ENCODE measurements around the gene SCNN1A.

The SCNN1A gene

GRCh38 chr12:6377667-6377994 lies 2.3 kb upstream of the SCNN1A start:
- Histone ChIP-seq H3K4me3 (ENCODE audit: low read length) (no peak overlapping the region), H3K36me3 (ENCODE audit: control insufficient read depth, insufficient read depth, low read length) (no peaks in the 10 kb centered on the region), H3K4me2 (ENCODE audit: low read length) (no peak overlapping the region), H3K23ac (ENCODE audit: low read length) (no peak overlapping the region), H2BK5ac (ENCODE audit: low read length) (peak overlapping the region; percentile 20), H2AK5ac (ENCODE audit: low read length) (peak overlapping the region; percentile 93), H4K5ac (ENCODE audit: low read length) (no peak overlapping the region), H4K8ac (ENCODE audit: low read depth, low read length) (no peak overlapping the region), H2BK120ac (ENCODE audit: low read depth, low read length) (no peak overlapping the region), H3K79me2 (ENCODE audit: control insufficient read depth, insufficient read depth, low read length) (peaks cover 15% of the 10 kb centered on the region), H3K56ac (ENCODE audit: low read length) (peak overlapping the region; percentile 53), H3K9ac (ENCODE audit: low read length) (peak overlapping the region; percentile 16), H3K4ac (ENCODE audit: low read depth, low read length) (no peak overlapping the region), H3K79me1 (ENCODE audit: low read length) (peaks cover 2% of the 10 kb centered on the region), H3K4me1 (ENCODE audit: control insufficient read depth, low read depth, low read length) (peaks cover 25% of the 10 kb centered on the region), H2BK15ac (replicated peaks; ENCODE audit: low read depth) (no peak overlapping the region), H3K27me3 (ENCODE audit: insufficient read depth, low read length, poor library complexity) (no peaks in the 10 kb centered on the region), H3K18ac (ENCODE audit: low read length) (peak overlapping the region; percentile 46), H3K27ac (ENCODE audit: low read depth, low read length) (no peak overlapping the region)
- DNase-seq: no peak
- WGBS (ENCODE audit: extremely low coverage, insufficient coverage, low lambda C conversion rate): no CpG with 5 or more reads among the region's 4 CpGs

GRCh38 chr12:6376870-6377666 lies 1.7 kb upstream of the SCNN1A start:
- H3K27ac ChIP-seq (ENCODE audit: low read depth, low read length): peak overlapping the region; percentile 68
- peak overlapping the region; percentile 46 for H3K18ac ChIP-seq (ENCODE audit: low read length)
- no peak overlapping the region for H4K8ac ChIP-seq (ENCODE audit: low read depth, low read length)
- peak overlapping the region; percentile 15 for H4K5ac ChIP-seq (ENCODE audit: low read length)
- no peak for DNase-seq
- peak overlapping the region; percentile 93 for H2AK5ac ChIP-seq (ENCODE audit: low read length)
- peak overlapping the region; percentile 53 for H3K56ac ChIP-seq (ENCODE audit: low read length)
- H3K79me1 ChIP-seq (ENCODE audit: low read length): peaks cover 2% of the 10 kb centered on the region
- H3K4me3 ChIP-seq (ENCODE audit: low read length): no peak overlapping the region
- no peak overlapping the region for H3K4ac ChIP-seq (ENCODE audit: low read depth, low read length)
- H3K4me1 ChIP-seq (ENCODE audit: control insufficient read depth, low read depth, low read length): peaks cover 30% of the 10 kb centered on the region
- no peaks in the 10 kb centered on the region for H3K36me3 ChIP-seq (ENCODE audit: control insufficient read depth, insufficient read depth, low read length)
- peak overlapping the region; percentile 16 for H3K9ac ChIP-seq (ENCODE audit: low read length)
- H3K23ac ChIP-seq (ENCODE audit: low read length): no peak overlapping the region
- no peak overlapping the region for H2BK15ac ChIP-seq (replicated peaks; ENCODE audit: low read depth)
- H2BK120ac ChIP-seq (ENCODE audit: low read depth, low read length): no peak overlapping the region
- H3K27me3 ChIP-seq (ENCODE audit: insufficient read depth, low read length, poor library complexity): no peaks in the 10 kb centered on the region
- peak overlapping the region; percentile 40 for H2BK5ac ChIP-seq (ENCODE audit: low read length)
- WGBS (ENCODE audit: extremely low coverage, insufficient coverage, low lambda C conversion rate): no CpG with 5 or more reads among the region's 10 CpGs
- H3K79me2 ChIP-seq (ENCODE audit: control insufficient read depth, insufficient read depth, low read length): peaks cover 18% of the 10 kb centered on the region
- H3K4me2 ChIP-seq (ENCODE audit: low read length): no peak overlapping the region

- no peak overlapping the region for H4K5ac ChIP-seq (ENCODE audit: low read length)
- no peak overlapping the region for H4K8ac ChIP-seq (ENCODE audit: low read depth, low read length)
- peak overlapping the region; percentile 58 for H3K4ac ChIP-seq (ENCODE audit: low read depth, low read length)
- no CpG with 5 or more reads among the region's 19 CpGs for WGBS (ENCODE audit: extremely low coverage, insufficient coverage, low lambda C conversion rate)
- peak overlapping the region; percentile 74 for H3K27ac ChIP-seq (ENCODE audit: low read depth, low read length)
- H3K79me1 ChIP-seq (ENCODE audit: low read length): peaks cover 2% of the 10 kb centered on the region
- DNase-seq: peak; percentile 92
- peak overlapping the region; percentile 14 for H2BK120ac ChIP-seq (ENCODE audit: low read depth, low read length)
- H2BK15ac ChIP-seq (replicated peaks; ENCODE audit: low read depth): no peak overlapping the region
- no peak overlapping the region for H3K4me3 ChIP-seq (ENCODE audit: low read length)
- H3K56ac ChIP-seq (ENCODE audit: low read length): peak overlapping the region; percentile 91
- H3K27me3 ChIP-seq (ENCODE audit: insufficient read depth, low read length, poor library complexity): no peaks in the 10 kb centered on the region
- H3K4me1 ChIP-seq (ENCODE audit: control insufficient read depth, low read depth, low read length): peaks cover 31% of the 10 kb centered on the region
- no peak overlapping the region for H3K23ac ChIP-seq (ENCODE audit: low read length)
- peak overlapping the region; percentile 41 for H3K18ac ChIP-seq (ENCODE audit: low read length)
- peak overlapping the region; percentile 64 for H2AK5ac ChIP-seq (ENCODE audit: low read length)
- H3K79me2 ChIP-seq (ENCODE audit: control insufficient read depth, insufficient read depth, low read length): peaks cover 18% of the 10 kb centered on the region
- H3K36me3 ChIP-seq (ENCODE audit: control insufficient read depth, insufficient read depth, low read length): no peaks in the 10 kb centered on the region
- peak overlapping the region; percentile 67 for H3K9ac ChIP-seq (ENCODE audit: low read length)
- peak overlapping the region; percentile 90 for H2BK5ac ChIP-seq (ENCODE audit: low read length)
- H3K4me2 ChIP-seq (ENCODE audit: low read length): peak overlapping the region; percentile 72
Observed at GRCh38 chr12:6376079-6376869, 911 bp upstream of the SCNN1A start.

- Histone ChIP-seq H3K79me2 (ENCODE audit: control insufficient read depth, insufficient read depth, low read length) (peaks cover 24% of the 10 kb centered on the region), H3K4me2 (ENCODE audit: low read length) (peak overlapping the region; percentile 56), H4K8ac (ENCODE audit: low read depth, low read length) (no peak overlapping the region), H3K9ac (ENCODE audit: low read length) (peak overlapping the region; percentile 63), H3K56ac (ENCODE audit: low read length) (peak overlapping the region; percentile 86), H3K79me1 (ENCODE audit: low read length) (peaks cover 7% of the 10 kb centered on the region), H3K4me3 (ENCODE audit: low read length) (no peak overlapping the region), H2BK15ac (replicated peaks; ENCODE audit: low read depth) (no peak overlapping the region), H3K4me1 (ENCODE audit: control insufficient read depth, low read depth, low read length) (peaks cover 38% of the 10 kb centered on the region), H3K27me3 (ENCODE audit: insufficient read depth, low read length, poor library complexity) (no peaks in the 10 kb centered on the region), H3K23ac (ENCODE audit: low read length) (no peak overlapping the region), H3K36me3 (ENCODE audit: control insufficient read depth, insufficient read depth, low read length) (no peaks in the 10 kb centered on the region), H4K5ac (ENCODE audit: low read length) (no peak overlapping the region), H2BK5ac (ENCODE audit: low read length) (peak overlapping the region; percentile 28), H2AK5ac (ENCODE audit: low read length) (peak overlapping the region; percentile 24), H3K27ac (ENCODE audit: low read depth, low read length) (no peak overlapping the region), H2BK120ac (ENCODE audit: low read depth, low read length) (no peak overlapping the region), H3K4ac (ENCODE audit: low read depth, low read length) (no peak overlapping the region), H3K18ac (ENCODE audit: low read length) (peak overlapping the region; percentile 15)
- DNase-seq: no peak
- WGBS (ENCODE audit: extremely low coverage, insufficient coverage, low lambda C conversion rate): no CpG with 5 or more reads among the region's 7 CpGs
Observed at GRCh38 chr12:6374786-6375160, 590 bp downstream of the SCNN1A start.

GRCh38 chr12:6374028-6374785 lies 1.2 kb downstream of the SCNN1A start:
- peaks cover 38% of the 10 kb centered on the region for H3K4me1 ChIP-seq (ENCODE audit: control insufficient read depth, low read depth, low read length)
- H3K4me3 ChIP-seq (ENCODE audit: low read length): peak overlapping the region; percentile 11
- no peak overlapping the region for H3K4ac ChIP-seq (ENCODE audit: low read depth, low read length)
- H3K27me3 ChIP-seq (ENCODE audit: insufficient read depth, low read length, poor library complexity): no peaks in the 10 kb centered on the region
- no peak overlapping the region for H2BK15ac ChIP-seq (replicated peaks; ENCODE audit: low read depth)
- H2BK120ac ChIP-seq (ENCODE audit: low read depth, low read length): no peak overlapping the region
- H3K79me1 ChIP-seq (ENCODE audit: low read length): peaks cover 7% of the 10 kb centered on the region
- peak overlapping the region; percentile 63 for H3K9ac ChIP-seq (ENCODE audit: low read length)
- H3K27ac ChIP-seq (ENCODE audit: low read depth, low read length): no peak overlapping the region
- H3K18ac ChIP-seq (ENCODE audit: low read length): peak overlapping the region; percentile 15
- no peak overlapping the region for H4K8ac ChIP-seq (ENCODE audit: low read depth, low read length)
- no peak overlapping the region for H4K5ac ChIP-seq (ENCODE audit: low read length)
- H3K79me2 ChIP-seq (ENCODE audit: control insufficient read depth, insufficient read depth, low read length): peaks cover 27% of the 10 kb centered on the region
- H3K23ac ChIP-seq (ENCODE audit: low read length): peak overlapping the region; percentile 92
- H2AK5ac ChIP-seq (ENCODE audit: low read length): peak overlapping the region; percentile 66
- H3K4me2 ChIP-seq (ENCODE audit: low read length): peak overlapping the region; percentile 17
- H3K56ac ChIP-seq (ENCODE audit: low read length): peak overlapping the region; percentile 86
- peak overlapping the region; percentile 43 for H2BK5ac ChIP-seq (ENCODE audit: low read length)
- peak; percentile 52 for DNase-seq
- no peaks in the 10 kb centered on the region for H3K36me3 ChIP-seq (ENCODE audit: control insufficient read depth, insufficient read depth, low read length)
- no CpG with 5 or more reads among the region's 24 CpGs for WGBS (ENCODE audit: extremely low coverage, insufficient coverage, low lambda C conversion rate)
